ENCODE measurements around the gene PLEKHA7. TPM values are rescaled to one million over a fixed set of nuclear protein-coding genes. Genes with fewer than 3 reads are reported as not detected.
"Not testable (repeated sequence)": the region's sequence is repeated elsewhere in the genome, so short reads cannot be mapped to it uniquely, and the experiment has no call there.

Gene PLEKHA7
- total RNA-seq, 6 donors from 2014 or later: 27.5 to 87.0 (median 48.6) TPM

DNA sequence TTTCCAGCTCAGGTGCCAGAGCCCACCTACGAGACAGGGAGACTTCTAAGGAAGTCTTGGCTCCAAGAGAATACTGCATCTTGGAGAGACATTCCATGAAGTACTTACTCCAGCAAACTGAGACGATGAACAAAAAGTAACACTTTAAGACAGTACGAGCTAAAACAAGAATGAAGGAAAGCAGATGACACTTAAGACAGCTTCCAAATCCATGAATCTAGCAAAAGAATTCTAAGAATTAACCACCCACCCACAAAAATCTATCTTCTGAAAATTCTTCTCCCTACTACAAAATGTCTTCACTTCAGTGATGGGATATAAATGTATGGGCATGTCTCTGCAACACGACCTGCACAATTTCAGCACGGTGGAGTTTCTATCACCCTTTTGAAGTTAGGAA, 142.8 kb downstream of the PLEKHA7 start:
- 61 to 71% methylated on average over 5 of the region's 5 CpGs for WGBS, 2 donors
- TF ChIP-seq POLR2A (IDR thresholded peaks at IDR 0.05) (no peak), EP300 (IDR thresholded peaks at IDR 0.05) (no peak), POLR2AphosphoS5 (IDR thresholded peaks at IDR 0.05) (no peak)
- TF ChIP-seq, protein P1, sequence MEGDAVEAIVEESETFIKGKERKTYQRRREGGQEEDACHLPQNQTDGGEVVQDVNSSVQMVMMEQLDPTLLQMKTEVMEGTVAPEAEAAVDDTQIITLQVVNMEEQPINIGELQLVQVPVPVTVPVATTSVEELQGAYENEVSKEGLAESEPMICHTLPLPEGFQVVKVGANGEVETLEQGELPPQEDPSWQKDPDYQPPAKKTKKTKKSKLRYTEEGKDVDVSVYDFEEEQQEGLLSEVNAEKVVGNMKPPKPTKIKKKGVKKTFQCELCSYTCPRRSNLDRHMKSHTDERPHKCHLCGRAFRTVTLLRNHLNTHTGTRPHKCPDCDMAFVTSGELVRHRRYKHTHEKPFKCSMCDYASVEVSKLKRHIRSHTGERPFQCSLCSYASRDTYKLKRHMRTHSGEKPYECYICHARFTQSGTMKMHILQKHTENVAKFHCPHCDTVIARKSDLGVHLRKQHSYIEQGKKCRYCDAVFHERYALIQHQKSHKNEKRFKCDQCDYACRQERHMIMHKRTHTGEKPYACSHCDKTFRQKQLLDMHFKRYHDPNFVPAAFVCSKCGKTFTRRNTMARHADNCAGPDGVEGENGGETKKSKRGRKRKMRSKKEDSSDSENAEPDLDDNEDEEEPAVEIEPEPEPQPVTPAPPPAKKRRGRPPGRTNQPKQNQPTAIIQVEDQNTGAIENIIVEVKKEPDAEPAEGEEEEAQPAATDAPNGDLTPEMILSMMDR (IDR thresholded peaks at IDR 0.05): no peak
- Histone ChIP-seq H3K9me3 (no peaks in the 10 kb centered on the region), H3K27me3 (no peaks in the 10 kb centered on the region), H3K4me1 (no peaks in the 10 kb centered on the region), H3K4me3 (no peak overlapping the region), H3K27ac (no peak overlapping the region), H3K36me3 (no peaks in the 10 kb centered on the region)
- ATAC-seq (ENCODE audit: low FRiP score in 2 of 2): no peak
- no peak for DNase-seq

DNA sequence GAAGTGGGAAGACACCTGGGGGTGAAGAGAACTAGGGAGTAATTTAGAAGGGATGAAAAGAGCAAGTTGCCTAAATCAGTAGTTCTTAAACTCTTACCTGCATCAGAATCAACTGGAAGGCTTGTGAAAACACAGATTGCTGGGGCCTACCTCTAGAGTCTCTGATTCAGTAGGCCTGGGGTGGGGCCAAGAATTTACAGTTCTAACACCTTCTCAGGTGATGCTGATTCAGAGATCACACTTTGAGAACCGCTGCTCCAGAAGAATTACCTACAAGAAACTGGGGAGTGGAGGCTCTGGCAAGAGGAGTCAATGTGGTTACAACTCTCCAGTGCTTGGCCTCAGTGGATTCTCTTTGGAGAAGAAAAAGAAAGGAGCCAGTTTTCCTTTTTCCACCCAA, 147.1 kb downstream of the PLEKHA7 start:
- 47 to 75% methylated on average over 1 of the region's 1 CpG for WGBS, 2 donors
- H3K4me1 ChIP-seq: no peaks in the 10 kb centered on the region
- ATAC-seq (ENCODE audit: low FRiP score in 2 of 2) (no peak), DNase-seq (no peak)
- TF ChIP-seq EP300 (IDR thresholded peaks at IDR 0.05): no peak
- no peak for TF ChIP-seq POLR2A (IDR thresholded peaks at IDR 0.05)
- TF ChIP-seq, protein P1 (IDR thresholded peaks at IDR 0.05): no peak
- TF ChIP-seq POLR2AphosphoS5 (IDR thresholded peaks at IDR 0.05): no peak
- H3K4me3 ChIP-seq: no peak overlapping the region
- H3K27ac ChIP-seq: no peak overlapping the region
- no peaks in the 10 kb centered on the region for H3K9me3 ChIP-seq
- no peaks in the 10 kb centered on the region for H3K27me3 ChIP-seq
- no peaks in the 10 kb centered on the region for H3K36me3 ChIP-seq

DNA sequence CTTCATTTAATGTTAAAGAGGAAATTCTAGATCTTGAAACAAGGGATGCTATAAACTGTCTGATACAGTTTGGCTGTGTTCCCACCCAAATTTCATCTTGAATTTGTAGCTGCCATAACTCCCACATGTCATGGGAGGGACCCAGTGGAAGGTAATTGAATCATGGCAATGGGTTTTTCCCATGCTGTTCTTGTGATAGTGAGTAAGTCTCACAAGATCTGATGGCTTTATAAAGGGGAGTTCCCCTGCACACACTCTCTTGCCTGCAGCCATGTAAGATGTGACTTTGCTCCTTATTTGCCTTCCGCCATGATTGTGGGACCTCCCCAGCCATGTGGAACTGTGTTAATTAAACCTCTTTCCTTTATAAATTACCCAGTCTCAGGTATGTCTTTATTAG, 149.8 kb downstream of the PLEKHA7 start:
- H3K4me3 ChIP-seq; H3K27me3 ChIP-seq; DNase-seq; H3K36me3 ChIP-seq; H3K9me3 ChIP-seq; ATAC-seq (ENCODE audit: low FRiP score in 2 of 2); H3K4me1 ChIP-seq; H3K27ac ChIP-seq: not testable (repeated sequence)
- 95 to 100% methylated on average over 1 of the region's 1 CpG for WGBS, 2 donors

DNA sequence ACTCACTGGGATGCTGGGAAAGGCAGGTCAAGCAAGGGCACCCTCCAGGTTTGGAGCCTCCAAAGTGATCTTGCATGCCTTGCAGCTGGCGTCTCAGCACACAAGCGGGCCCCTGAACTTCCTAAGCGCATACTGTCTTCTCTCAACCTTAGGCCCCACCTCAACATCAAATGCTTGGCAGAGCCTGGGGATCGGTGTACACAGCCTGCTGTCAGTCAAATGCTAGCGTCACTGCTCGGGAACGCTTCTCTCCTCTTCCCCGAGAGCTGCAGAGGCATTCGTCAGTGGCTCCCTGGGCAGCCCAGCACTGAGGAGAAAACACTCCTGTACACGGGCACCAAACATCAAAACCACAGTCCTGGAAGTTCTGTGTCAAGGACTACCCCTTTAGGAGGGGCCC, 150.8 kb downstream of the PLEKHA7 start:
- ATAC-seq (ENCODE audit: low FRiP score in 2 of 2): no peak
- TF ChIP-seq POLR2AphosphoS5 (IDR thresholded peaks at IDR 0.05): no peak
- no peak for TF ChIP-seq EP300 (IDR thresholded peaks at IDR 0.05)
- TF ChIP-seq POLR2A (IDR thresholded peaks at IDR 0.05): no peak
- TF ChIP-seq, protein P1 (IDR thresholded peaks at IDR 0.05): no peak
- Histone ChIP-seq H3K4me1 (no peaks in the 10 kb centered on the region), H3K4me3 (no peak overlapping the region), H3K9me3 (no peaks in the 10 kb centered on the region), H3K27ac (no peak overlapping the region), H3K27me3 (no peaks in the 10 kb centered on the region), H3K36me3 (no peaks in the 10 kb centered on the region)
- 63 to 73% methylated on average over 10 of the region's 10 CpGs for WGBS, 2 donors
- no peak for DNase-seq

DNA sequence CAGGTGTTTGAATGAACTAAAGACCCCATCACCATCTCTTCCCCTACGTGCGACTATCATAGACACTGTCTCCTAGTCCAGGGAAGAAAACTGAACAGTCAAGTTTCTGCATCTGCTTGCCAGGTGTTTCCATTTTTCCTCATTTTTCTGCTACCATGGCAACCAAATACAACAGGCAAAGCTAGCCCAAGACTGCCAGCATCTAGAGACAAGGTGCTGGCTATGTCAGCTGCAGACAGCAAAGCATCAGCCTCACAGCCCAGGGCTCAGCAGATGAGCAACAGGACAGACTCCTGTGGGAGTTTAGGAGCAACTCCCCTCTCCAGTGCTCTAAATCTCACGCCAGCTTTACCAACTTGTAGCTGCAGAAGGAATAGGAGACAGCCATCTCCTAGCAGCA, 151.5 kb downstream of the PLEKHA7 start:
- ATAC-seq (ENCODE audit: low FRiP score in 2 of 2): no peak

More for the DNA sequence above, 151.5 kb downstream of the PLEKHA7 start:
- TF ChIP-seq POLR2A (IDR thresholded peaks at IDR 0.05) (no peak), EP300 (IDR thresholded peaks at IDR 0.05) (no peak), POLR2AphosphoS5 (IDR thresholded peaks at IDR 0.05) (no peak)
- TF ChIP-seq, protein P1 (IDR thresholded peaks at IDR 0.05): no peak
- Histone ChIP-seq H3K27ac (no peak overlapping the region), H3K4me3 (no peak overlapping the region), H3K27me3 (no peaks in the 10 kb centered on the region), H3K9me3 (no peaks in the 10 kb centered on the region), H3K36me3 (no peaks in the 10 kb centered on the region), H3K4me1 (no peaks in the 10 kb centered on the region)
- DNase-seq: no peak
- 93% methylated on average over 2 to 3 of the region's 3 CpGs for WGBS, 2 donors

Data from upper lobe of left lung (tissue), 6 donors.